A673 (cell line): ENCODE measurements around the gene OR2A25.

Source experiments
- CTCF ChIP-seq: fragments of 300-800, 200-600 bp; sonication (generic); conservative IDR thresholded peaks from 2 replicates; pipeline ENCODE4 v1.5.1; 2017; ENCODE audit warnings: low read depth, mild to moderate bottlenecking, antibody characterized with exemption, low read length, moderate library complexity, mixed read lengths
- EZH2 ChIP-seq: fragments of 200-600 bp; sonication (generic); IDR thresholded peaks from 2 replicates; pipeline ENCODE4 v1.6.1; 2017; ENCODE audit warnings: borderline replicate concordance, low read depth, mild to moderate bottlenecking, mixed read lengths, antibody characterized with exemption, low read length; ENCODE audit not compliant: poor library complexity, severe bottlenecking

- TF ChIP-seq CTCF (no peak), EZH2 (no peak)
These were observed 32.1 kb upstream of the OR2A25 start for GRCh38 chr7:144037414-144038035.
